CD4-positive, alpha-beta memory T cell (primary cell): Measurements from ENCODE around the gene CDK11B. TPM values are rescaled to one million over a fixed set of nuclear protein-coding genes. Genes with fewer than 3 reads are reported as not detected.
A peak's percentile ranks its signal among the peaks of the same experiment; 100 is the strongest.
"Not testable (repeated sequence)": the region's sequence is repeated elsewhere in the genome, so short reads cannot be mapped to it uniquely, and the experiment has no call there.

Experiments
- CTCF ChIA-PET: fragments of 350-600 bp; sonication (Branson Sonifier 250); formaldehyde crosslinking; loops from one replicate; lab custom pipeline; 2021; ENCODE audit warnings: inconsistent platforms; ENCODE audit not compliant: partially characterized antibody; lab: Charles Lee
- POLR2A ChIA-PET: fragments of 350-600 bp; sonication (Branson Sonifier 250); formaldehyde crosslinking; loops from one replicate; lab custom pipeline; 2021; ENCODE audit not compliant: partially characterized antibody; lab: Charles Lee
- DNase-seq, 5 donors: peaks; one replicate each; pipeline versions ENCODE4 v3.0.0 to v3.0.0-alpha.2; 2020 to 2022; ENCODE audit warnings: mixed read lengths in 1 of 5
- H3K27ac ChIP-seq: one replicate; pipeline ENCODE4 v1.7.0; 2013; ENCODE audit warnings: low read depth, low read length
- H3K27me3 ChIP-seq: 2 replicates; pipeline ENCODE4 v1.7.0; 2013; ENCODE audit warnings: mild to moderate bottlenecking, low read length, moderate library complexity; ENCODE audit not compliant: insufficient read depth
- H3K36me3 ChIP-seq: 2 replicates; pipeline ENCODE4 v1.7.0; 2013; ENCODE audit warnings: mild to moderate bottlenecking, low read length, moderate library complexity; ENCODE audit not compliant: insufficient read depth
- H3K4me1 ChIP-seq: 2 replicates; pipeline ENCODE4 v1.7.0; 2013; ENCODE audit warnings: mild to moderate bottlenecking, low read length, moderate library complexity; ENCODE audit not compliant: insufficient read depth
- H3K4me3 ChIP-seq, 2 donors: one replicate each; pipeline ENCODE4 v1.7.0; 2013; ENCODE audit warnings: low read length in 2 of 2, mild to moderate bottlenecking in 1 of 2
- H3K9me3 ChIP-seq, 2 donors: one replicate each; pipeline ENCODE4 v1.7.0; 2013; ENCODE audit warnings: low read length in 2 of 2, control low read depth in 1 of 2; ENCODE audit not compliant: control insufficient read depth in 1 of 2
- H3K27ac Mint-ChIP-seq, 7 donors: one replicate each; pipeline ENCODE4 v1.8.0; 2020 to 2021; ENCODE audit warnings: mixed read lengths in 7 of 7, mild to moderate bottlenecking in 6 of 7, inconsistent platforms in 3 of 7, moderate library complexity in 3 of 7
- H3K27me3 Mint-ChIP-seq, 2 donors: one replicate each; pipeline ENCODE4 v1.8.0; 2020 to 2021; ENCODE audit warnings: mixed read lengths in 2 of 2
- H3K36me3 Mint-ChIP-seq, 2 donors: one replicate each; pipeline ENCODE4 v1.8.0; 2020 to 2021; ENCODE audit warnings: mixed read lengths in 2 of 2, inconsistent platforms in 1 of 2, mild to moderate bottlenecking in 1 of 2
- H3K4me1 Mint-ChIP-seq, 4 donors: one replicate each; pipeline ENCODE4 v1.8.0; 2020 to 2021; ENCODE audit warnings: mixed read lengths in 4 of 4, mild to moderate bottlenecking in 1 of 4
- H3K4me3 Mint-ChIP-seq, 8 donors: one replicate each; pipeline ENCODE4 v1.8.0; 2020 to 2021; ENCODE audit warnings: mixed read lengths in 8 of 8, mild to moderate bottlenecking in 7 of 8, moderate library complexity in 6 of 8, inconsistent platforms in 3 of 8
- H3K9me3 Mint-ChIP-seq, 8 donors: one replicate each; pipeline ENCODE4 v1.8.0; 2020 to 2021; ENCODE audit warnings: mixed read lengths in 8 of 8, mild to moderate bottlenecking in 5 of 8, inconsistent platforms in 3 of 8, moderate library complexity in 1 of 8
- intact Hi-C: fragments of 100-400 bp; cut with micrococcal nuclease; formaldehyde crosslinking; loops from one replicate; pipeline ENCODE4 v1.15.1; 2023
- polyA plus RNA-seq, 2 donors: library from polyadenylated mRNA; unstranded; fragments of 300-500 nt; fragmentation: Illumina TruSeq; gene quantifications; one replicate each; pipeline ENCODE4 v1.2.3, GENCODE V29; 2021
- total RNA-seq, 2 experiments: library from RNA; stranded (reverse); gene quantifications; one replicate each; pipeline ENCODE4 v1.2.3, GENCODE V29; 2021

Gene CDK11B
- total and polyA plus RNA-seq, 4 experiments from 2014 or later: 2.5 to 44.7 (median 34.3) TPM

DNA sequence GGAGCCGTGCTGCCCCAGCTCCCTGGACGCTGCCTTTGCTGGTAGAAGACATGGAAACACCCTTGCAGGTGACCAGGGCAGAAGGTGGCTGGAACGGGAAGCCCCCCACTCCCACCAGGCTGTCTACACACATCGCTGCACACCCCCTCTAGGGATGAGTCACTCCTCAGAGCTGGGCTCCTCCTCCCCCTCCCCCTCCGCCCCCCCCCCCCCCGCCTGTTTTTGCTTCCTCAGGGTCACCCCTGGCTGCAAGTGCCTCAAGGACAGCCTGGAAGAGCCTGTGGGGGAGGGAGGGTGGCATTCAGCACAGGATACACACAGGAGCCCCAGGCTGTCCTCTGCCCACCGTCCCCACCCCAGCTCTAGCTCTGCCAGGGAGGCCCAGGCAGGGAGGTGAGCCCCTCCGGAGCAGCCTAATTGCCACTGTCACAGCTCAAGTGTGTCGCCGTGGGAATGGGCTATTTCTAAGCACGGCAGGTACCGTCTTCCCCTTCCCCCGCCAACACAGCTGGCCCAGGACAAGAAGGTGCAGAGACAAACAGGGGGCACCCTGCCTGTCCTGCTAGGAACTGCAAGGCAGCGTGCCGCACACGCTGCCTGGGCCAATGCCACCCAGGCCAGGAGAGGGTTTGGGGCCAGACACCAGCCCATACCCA lies 61.4 kb downstream of the CDK11B start:
- CTCF ChIA-PET: interaction anchor here (1.6 kb wide), 1 partner anchor 17 kb away, joined by 3 read pairs; no protein-coding TSS in a partner anchor
- Mint-ChIP-seq H3K36me3 (no peaks in the 10 kb centered on the region), H3K4me1 (peaks cover 0 to 16% (median 1%) of the 10 kb centered on the region in 4 donors), H3K4me3 (peak overlapping the region in 6 of 8 donors; percentile 28 to 66 (median 40)), H3K9me3 (peaks cover 0 to 2% (median 0%) of the 10 kb centered on the region in 8 donors), H3K27me3 (peaks cover 0 to 4% of the 10 kb centered on the region in 2 donors), H3K27ac (no peak overlapping the region)
- no peak overlapping the region for H3K27ac ChIP-seq
- POLR2A ChIA-PET: interaction anchor here (1.5 to 1.9 kb wide), 2 partner anchors 12 to 17 kb away, joined by 3 to 13 read pairs; partner anchors contain the start of gene MIB2
- peaks cover 9% of the 10 kb centered on the region for H3K4me1 ChIP-seq
- no peaks in the 10 kb centered on the region for H3K27me3 ChIP-seq
- H3K36me3 ChIP-seq: no peaks in the 10 kb centered on the region
- no peak for DNase-seq
- intact Hi-C loops: no loop called here
- H3K4me3 ChIP-seq: no peak overlapping the region
- H3K9me3 ChIP-seq: no peaks in the 10 kb centered on the region

- Mint-ChIP-seq H3K36me3 (no peaks in the 10 kb centered on the region), H3K27me3 (peaks cover 0 to 4% of the 10 kb centered on the region in 2 donors), H3K9me3 (peaks cover 0 to 2% (median 0%) of the 10 kb centered on the region in 8 donors), H3K27ac (no peak overlapping the region), H3K4me1 (peaks cover 0 to 16% (median 1%) of the 10 kb centered on the region in 4 donors), H3K4me3 (no peak overlapping the region)
- Histone ChIP-seq H3K27me3 (no peaks in the 10 kb centered on the region), H3K4me1 (peaks cover 9% of the 10 kb centered on the region), H3K4me3 (no peak overlapping the region), H3K36me3 (no peaks in the 10 kb centered on the region), H3K9me3 (no peaks in the 10 kb centered on the region), H3K27ac (no peak overlapping the region)
- intact Hi-C loops: no loop called here
- CTCF ChIA-PET: no interaction called here
- no peak for DNase-seq
- POLR2A ChIA-PET: interaction anchor here (1.5 to 1.9 kb wide), 2 partner anchors 12 to 18 kb away, joined by 3 to 13 read pairs; partner anchors contain the start of gene MIB2
Measured at GRCh38 chr1:1596493-1597274, 62.1 kb downstream of the CDK11B start.

DNA sequence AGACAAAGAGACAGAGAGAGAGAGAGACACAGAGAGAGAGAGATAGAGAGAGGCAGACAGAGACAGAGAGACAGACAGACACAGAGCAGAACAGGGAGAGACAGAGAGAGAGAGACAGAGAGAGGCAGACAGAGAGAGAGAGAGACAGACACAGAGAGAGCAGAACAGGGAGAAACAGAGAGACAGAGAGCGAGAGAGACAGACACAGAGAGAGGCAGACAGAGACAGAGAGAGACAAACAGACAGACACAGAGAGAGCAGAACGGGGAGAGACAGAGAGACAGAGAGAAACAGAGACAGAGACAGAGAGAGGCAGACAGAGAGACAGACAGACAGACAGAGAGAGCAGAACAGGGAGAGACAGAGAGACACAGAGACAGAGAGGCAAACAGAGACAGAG lies 63.5 kb downstream of the CDK11B start:
- H3K4me1 ChIP-seq, H3K4me3 ChIP-seq, H3K9me3 ChIP-seq, intact Hi-C loops, DNase-seq, H3K36me3 Mint-ChIP-seq, POLR2A ChIA-PET, H3K4me3 Mint-ChIP-seq, H3K36me3 ChIP-seq, H3K27ac ChIP-seq, H3K27ac Mint-ChIP-seq, H3K9me3 Mint-ChIP-seq, CTCF ChIA-PET, H3K27me3 Mint-ChIP-seq, H3K27me3 ChIP-seq: not testable (repeated sequence)
- H3K4me1 Mint-ChIP-seq: peaks cover 0 to 13% (median 1%) of the 10 kb centered on the region in 4 donors

DNA sequence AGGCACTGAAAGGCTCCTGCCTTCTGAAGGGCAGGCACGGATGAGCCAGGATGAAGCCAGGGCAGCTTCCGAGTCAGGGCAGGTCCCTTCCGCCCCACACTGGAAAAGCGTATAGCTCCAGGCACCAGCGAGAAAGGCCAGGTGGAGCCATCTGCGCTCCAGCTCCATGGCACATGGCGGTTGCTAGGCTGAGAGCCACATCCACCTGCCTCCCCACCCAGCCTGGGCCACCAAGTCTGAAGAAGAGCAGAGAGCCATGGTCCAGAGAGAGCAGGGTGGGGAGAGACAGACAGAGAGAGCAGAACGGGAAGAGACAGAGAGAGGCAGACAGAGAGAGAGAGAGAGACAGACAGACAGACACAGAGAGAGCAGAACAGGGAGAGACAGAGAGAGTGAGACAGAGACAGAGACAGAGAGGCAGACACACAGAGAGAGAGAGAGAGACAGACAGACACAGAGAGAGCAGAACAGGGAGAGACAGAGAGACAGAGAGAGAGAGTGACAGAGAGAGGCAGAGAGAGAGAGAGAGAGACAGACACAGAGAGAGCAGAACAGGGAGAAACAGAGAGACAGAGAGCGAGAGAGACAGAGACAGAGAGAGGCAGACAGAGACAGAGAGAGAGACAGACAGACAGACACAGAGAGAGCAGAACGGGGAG lies 64.1 kb downstream of the CDK11B start:
- Mint-ChIP-seq H3K9me3 (peaks cover 0 to 4% (median 0%) of the 10 kb centered on the region in 8 donors), H3K36me3 (no peaks in the 10 kb centered on the region), H3K4me1 (peaks cover 0 to 13% (median 1%) of the 10 kb centered on the region in 4 donors), H3K27me3 (peaks cover 0 to 4% of the 10 kb centered on the region in 2 donors), H3K27ac (no peak overlapping the region), H3K4me3 (no peak overlapping the region)
- Histone ChIP-seq H3K36me3 (no peaks in the 10 kb centered on the region), H3K27me3 (no peaks in the 10 kb centered on the region), H3K4me1 (peaks cover 3% of the 10 kb centered on the region), H3K27ac (no peak overlapping the region), H3K9me3 (no peaks in the 10 kb centered on the region), H3K4me3 (no peak overlapping the region)
- CTCF ChIA-PET: interaction anchor here (0.8 kb wide), 1 partner anchor 8 kb away, joined by 3 read pairs; no protein-coding TSS in a partner anchor
- POLR2A ChIA-PET: interaction anchor here (1.5 kb wide), 1 partner anchor 20 kb away, joined by 5 read pairs; no protein-coding TSS in a partner anchor
- intact Hi-C loops: no loop called here
- no peak for DNase-seq

- peaks cover 0 to 3% of the 10 kb centered on the region in 2 donors for H3K27me3 Mint-ChIP-seq
- H3K9me3 ChIP-seq: no peaks in the 10 kb centered on the region
- H3K36me3 Mint-ChIP-seq: no peaks in the 10 kb centered on the region
- H3K4me1 ChIP-seq: no peaks in the 10 kb centered on the region
- H3K27ac Mint-ChIP-seq: peak overlapping the region in 1 of 7 donors; percentile 65
- intact Hi-C loops: no loop called here
- no peaks in the 10 kb centered on the region for H3K27me3 ChIP-seq
- ChIA-PET CTCF (interaction anchor here (0.8 kb wide), 1 partner anchor 8 kb away, joined by 3 read pairs; no protein-coding TSS in a partner anchor), POLR2A (interaction anchor here (1.5 kb wide), 1 partner anchor 20 kb away, joined by 5 read pairs; no protein-coding TSS in a partner anchor)
- no peak overlapping the region for H3K27ac ChIP-seq
- H3K4me3 Mint-ChIP-seq: no peak overlapping the region
- H3K9me3 Mint-ChIP-seq: peaks cover 0 to 4% (median 0%) of the 10 kb centered on the region in 8 donors
- DNase-seq: no peak
- H3K36me3 ChIP-seq: no peaks in the 10 kb centered on the region
- H3K4me3 ChIP-seq: no peak overlapping the region
- peaks cover 0 to 12% (median 1%) of the 10 kb centered on the region in 4 donors for H3K4me1 Mint-ChIP-seq
Measured at GRCh38 chr1:1593834-1594601, 64.8 kb downstream of the CDK11B start.

DNA sequence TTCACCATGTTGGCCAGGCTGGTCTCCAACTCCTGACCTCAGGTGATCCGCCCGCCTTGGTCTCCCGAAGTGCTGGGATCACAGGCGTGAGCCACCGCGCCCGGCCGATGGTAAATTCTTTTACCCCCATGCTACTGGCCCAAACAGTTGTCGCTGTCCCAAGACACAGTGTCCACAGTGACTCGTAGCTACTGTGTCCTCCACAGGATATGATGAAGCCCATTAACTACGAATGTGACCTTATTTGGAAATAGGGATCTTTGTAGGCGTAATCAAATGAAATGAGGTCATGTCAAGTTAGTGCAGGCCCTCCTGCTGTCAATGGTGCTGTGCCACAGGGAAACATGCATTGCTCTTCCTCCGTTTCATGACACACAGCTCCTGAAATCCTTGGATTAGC lies 67.4 kb downstream of the CDK11B start:
- H3K4me1 Mint-ChIP-seq: no peaks in the 10 kb centered on the region
- H3K27me3 ChIP-seq: no peaks in the 10 kb centered on the region
- ChIA-PET POLR2A (no interaction called here), CTCF (no interaction called here)
- H3K4me3 Mint-ChIP-seq: no peak overlapping the region
- H3K4me3 ChIP-seq: no peak overlapping the region
- H3K27ac Mint-ChIP-seq: no peak overlapping the region
- H3K9me3 Mint-ChIP-seq: peaks cover 0 to 2% (median 0%) of the 10 kb centered on the region in 8 donors
- no peaks in the 10 kb centered on the region for H3K9me3 ChIP-seq
- H3K36me3 Mint-ChIP-seq: no peaks in the 10 kb centered on the region
- H3K4me1 ChIP-seq: no peaks in the 10 kb centered on the region
- no peak overlapping the region for H3K27ac ChIP-seq
- intact Hi-C loops: no loop called here
- no peaks in the 10 kb centered on the region for H3K36me3 ChIP-seq
- H3K27me3 Mint-ChIP-seq: peaks cover 0 to 4% of the 10 kb centered on the region in 2 donors
- no peak for DNase-seq
